HT1080 (cell line): ENCODE measurements around the gene SRBD1. TPM values are rescaled to one million over a fixed set of nuclear protein-coding genes. Genes with fewer than 3 reads are reported as not detected.
A peak's percentile ranks its signal among the peaks of the same experiment; 100 is the strongest.

ENCODE experiments used
- DNase-seq: peaks from one replicate; pipeline ENCODE4 v3.0.0-alpha.2; 2015; ENCODE audit warnings: low read depth
- total RNA-seq: library from RNA; depleted of rRNA; stranded (reverse); fragments of >200 nt; shearing (Covaris generic); gene quantifications from 2 replicates; pipeline ENCODE4 v1.2.3, GENCODE V29; 2014

The SRBD1 gene
- total RNA-seq, 1 experiment from 2014 or later = 19.0 TPM

GRCh38 chr2:45554742-45555140 lies 56.3 kb downstream of the SRBD1 start:
- peak; percentile 52 for DNase-seq

DNA sequence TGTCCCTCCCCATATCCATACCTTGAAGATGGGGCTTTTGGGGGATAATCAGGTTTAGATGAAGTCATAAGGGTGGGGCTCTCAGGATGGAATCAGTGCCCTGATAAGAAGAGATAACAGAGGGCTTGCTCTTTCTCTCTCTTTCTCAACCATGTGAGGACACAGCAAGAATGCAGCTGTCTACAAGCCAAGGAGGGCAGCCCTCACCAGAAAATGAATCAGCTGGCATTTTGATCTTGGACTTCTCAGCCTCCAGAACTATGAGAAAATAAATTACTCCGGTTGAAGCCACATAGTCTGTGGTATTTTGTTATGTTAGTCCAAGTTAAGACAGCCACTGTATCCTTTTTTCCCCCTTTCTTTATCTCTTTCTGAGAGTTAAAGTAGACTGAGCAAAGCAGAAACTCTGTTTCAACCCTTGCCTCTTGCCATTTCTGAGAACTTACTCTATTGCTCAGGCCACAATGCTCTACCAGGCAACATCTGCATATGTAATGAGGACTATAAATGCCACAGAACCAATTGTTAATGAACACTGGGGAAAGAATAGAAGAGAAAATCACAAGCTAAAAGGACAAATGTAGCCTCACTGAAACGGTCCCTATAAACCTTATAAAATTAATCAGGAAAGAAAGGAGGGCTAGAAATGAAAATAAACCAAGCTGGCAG lies 56.9 kb downstream of the SRBD1 start:
- DNase-seq = peak; percentile 26

DNA sequence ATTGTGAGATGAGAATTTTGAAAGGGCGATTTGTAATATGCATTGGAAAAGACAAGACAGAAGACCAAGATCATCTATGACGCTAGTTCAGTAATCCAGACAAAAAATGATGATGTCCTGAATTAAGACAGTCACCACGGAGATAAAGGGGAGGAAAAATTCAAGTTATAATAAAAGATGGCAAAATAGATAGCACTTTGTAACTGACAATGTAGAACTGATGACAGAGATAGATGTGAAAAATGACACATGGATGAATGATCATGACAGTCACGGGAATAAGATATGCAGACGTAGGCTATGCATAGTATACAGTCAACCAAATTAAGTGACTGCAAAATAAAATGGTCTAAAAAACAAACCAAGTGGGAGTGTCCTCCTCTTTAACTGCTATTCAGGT lies 59.2 kb downstream of the SRBD1 start:
- no peak for DNase-seq

GRCh38 chr2:45545943-45546342 lies 65.1 kb downstream of the SRBD1 start:
- no peak for DNase-seq

GRCh38 chr2:45543257-45543656 lies 67.8 kb downstream of the SRBD1 start:
- DNase-seq = no peak

DNA sequence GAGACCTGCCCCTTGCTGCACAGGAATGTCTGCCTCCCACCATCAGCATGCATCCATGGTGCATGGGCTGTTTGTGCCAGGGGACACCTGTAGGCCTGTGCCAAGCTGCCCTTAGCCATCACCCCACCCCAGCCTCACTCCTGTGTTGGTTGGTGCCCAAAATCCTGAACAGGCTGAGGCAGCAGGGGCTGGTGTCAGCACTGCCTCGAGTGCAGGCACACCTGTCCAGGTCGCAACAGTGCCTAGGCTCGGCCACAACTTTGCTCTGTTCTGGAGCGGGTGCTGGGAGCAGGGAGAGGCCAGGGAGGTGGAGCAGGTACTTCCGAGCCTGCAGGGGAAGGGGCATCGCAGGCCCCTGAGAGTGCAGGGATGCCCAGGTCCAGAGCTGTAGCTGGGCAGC lies 69.1 kb downstream of the SRBD1 start:
- DNase-seq = no peak

GRCh38 chr2:45541450-45541849 lies 69.6 kb downstream of the SRBD1 start:
- no peak for DNase-seq

GRCh38 chr2:45540942-45541341 lies 70.1 kb downstream of the SRBD1 start:
- no peak for DNase-seq

DNA sequence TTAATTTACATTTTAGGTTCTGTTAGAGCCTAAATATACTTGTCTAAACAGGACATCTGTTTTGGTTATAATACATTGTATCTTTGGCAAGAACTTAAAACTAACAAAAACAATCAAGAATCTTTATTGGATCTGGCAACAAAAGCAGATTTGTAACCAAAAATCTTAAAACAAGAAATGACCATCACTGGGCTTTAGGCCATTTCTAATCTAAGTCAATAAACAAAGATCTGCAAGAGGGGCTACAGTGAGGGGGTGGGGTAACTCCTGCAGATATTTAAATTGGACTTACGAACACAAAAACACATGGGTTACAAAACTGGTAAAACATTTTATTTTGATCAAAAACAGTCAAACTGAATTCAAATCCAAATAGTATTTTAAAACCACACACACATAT lies 77.3 kb downstream of the SRBD1 start:
- DNase-seq = no peak

GRCh38 chr2:45532181-45532580 lies 78.9 kb downstream of the SRBD1 start:
- DNase-seq = no peak

- no peak for DNase-seq
Measured at GRCh38 chr2:45524016-45524415, 87.1 kb downstream of the SRBD1 start.

DNA sequence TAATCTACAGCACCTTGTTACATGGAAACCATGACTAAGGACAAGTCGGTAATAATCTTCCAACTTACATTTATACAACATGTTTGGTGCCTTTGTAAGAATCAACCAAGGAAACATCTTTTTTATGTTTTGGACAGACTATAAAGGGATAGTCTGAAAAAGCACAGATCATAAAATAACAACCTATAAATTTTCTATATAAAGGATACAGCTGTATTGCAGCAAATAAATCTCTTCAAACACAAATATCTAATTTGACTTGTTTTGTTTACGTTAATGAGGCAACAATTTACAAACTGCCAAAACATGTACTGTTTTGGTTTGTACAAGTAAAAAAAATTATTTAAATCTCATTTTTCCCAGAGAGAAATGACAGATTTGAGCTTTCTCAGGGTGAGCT lies 92.5 kb downstream of the SRBD1 start:
- no peak for DNase-seq

- no peak for DNase-seq
Measured at GRCh38 chr2:45510701-45511420, 100.2 kb downstream of the SRBD1 start.

- DNase-seq = no peak
Measured at GRCh38 chr2:45506756-45507155, 104.3 kb downstream of the SRBD1 start.

GRCh38 chr2:45505138-45505537 lies 105.9 kb downstream of the SRBD1 start:
- no peak for DNase-seq

DNA sequence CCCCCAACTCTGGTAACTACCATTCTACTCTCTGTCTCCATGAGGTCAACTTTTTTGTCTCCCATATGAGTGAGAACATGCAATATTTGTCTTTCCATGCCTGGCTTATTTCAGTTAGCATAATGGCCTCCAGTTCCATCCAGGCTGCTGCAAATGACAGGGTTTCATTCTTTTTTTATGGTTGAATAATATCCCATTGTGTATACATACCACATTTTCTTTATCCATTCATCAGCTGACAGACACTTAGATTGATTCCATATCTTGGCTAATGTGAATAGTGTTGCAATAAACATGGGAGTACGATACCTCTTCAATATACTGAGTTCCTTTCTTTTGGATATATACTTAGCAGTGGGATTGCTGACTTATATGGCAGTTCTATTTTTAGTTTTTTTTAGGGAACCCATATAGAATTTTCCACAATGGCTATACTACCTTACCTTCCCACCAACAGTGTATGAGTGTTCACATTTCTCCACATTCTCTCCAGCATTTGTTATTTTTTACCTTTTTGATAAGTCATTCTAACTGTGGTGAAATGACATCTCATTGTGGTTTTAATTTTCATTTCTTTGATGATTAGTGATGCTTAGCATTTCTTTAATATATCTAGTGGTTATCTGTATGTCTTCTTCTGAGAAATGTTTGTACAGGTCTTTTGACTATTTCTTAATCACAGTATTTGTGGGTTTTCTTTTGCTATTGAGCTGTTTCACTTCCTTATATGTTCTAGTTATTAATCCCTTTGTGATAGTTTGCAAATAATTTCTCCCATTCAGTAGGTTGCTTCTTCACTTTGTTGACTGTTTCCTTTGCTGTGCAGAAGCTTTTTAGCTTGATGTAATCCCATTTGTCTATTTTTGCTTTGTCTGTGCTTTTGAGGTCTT lies 112.2 kb downstream of the SRBD1 start:
- no peak for DNase-seq

DNA sequence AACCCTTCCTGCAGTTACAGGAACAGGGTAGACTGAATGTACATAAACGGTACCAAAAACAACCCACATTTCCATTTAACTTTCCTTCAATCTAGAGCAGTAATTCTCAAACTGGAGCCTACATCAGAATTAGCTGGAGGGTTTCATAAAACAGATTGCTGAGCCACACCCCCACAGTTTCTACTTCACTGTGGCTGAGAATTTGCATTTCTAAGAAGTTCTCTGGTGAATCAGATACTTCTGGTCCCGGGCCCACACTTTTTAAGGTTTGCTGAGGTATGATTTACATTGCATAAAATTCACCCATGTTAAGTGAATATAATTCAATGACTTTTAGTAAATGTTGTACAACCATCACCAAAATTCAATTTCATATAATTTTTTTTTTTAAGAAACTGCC lies 113.7 kb downstream of the SRBD1 start:
- no peak for DNase-seq

GRCh38 chr2:45496869-45497268 lies 114.2 kb downstream of the SRBD1 start:
- no peak for DNase-seq

GRCh38 chr2:45494978-45495293 lies 116.1 kb downstream of the SRBD1 start:
- DNase-seq = no peak

DNA sequence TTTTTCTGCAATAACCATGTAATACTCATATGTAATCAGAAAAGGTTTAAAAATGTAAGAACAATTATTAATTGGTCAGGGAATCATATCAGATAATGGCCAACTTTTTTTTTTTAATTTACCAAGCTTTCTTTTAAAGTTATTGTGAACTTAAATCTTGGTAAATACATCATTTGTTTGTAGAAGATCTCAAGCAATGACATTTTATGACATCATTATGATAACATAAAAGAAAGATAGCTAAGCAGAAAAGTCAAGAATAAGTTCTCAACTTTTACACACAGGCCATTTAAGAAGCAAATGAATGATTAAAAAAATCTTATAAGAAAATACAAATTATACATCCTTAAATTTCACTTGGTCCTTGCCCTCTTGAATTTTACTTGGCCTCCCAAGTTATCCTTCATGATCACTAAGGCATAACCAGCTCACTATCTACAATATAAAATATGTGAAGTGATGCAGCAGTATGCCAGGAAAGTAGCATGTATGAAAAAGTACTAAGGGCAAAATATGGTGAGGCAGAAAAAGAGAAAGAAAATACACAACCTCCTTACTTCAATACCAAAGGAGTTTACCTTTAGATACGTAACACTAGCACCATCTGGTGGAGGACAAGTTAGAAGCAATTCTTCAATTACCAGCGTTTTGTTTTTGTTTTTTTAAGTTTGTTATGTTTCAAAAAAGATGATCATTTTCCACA lies 116.6 kb downstream of the SRBD1 start:
- DNase-seq = peak; percentile 34

- no peak for DNase-seq
Measured at GRCh38 chr2:45484965-45485364, 126.1 kb downstream of the SRBD1 start.

GRCh38 chr2:45483997-45484396 lies 127.1 kb downstream of the SRBD1 start:
- DNase-seq = no peak
